Inflammatory macrophage treated with lipopolysaccharide for 1 hour (primary cell): ENCODE results near the gene PEMT.
A peak's percentile ranks its signal among the peaks of the same experiment; 100 is the strongest.

Source experiments
- DNase-seq, 2 donors: peaks; one replicate each; pipeline ENCODE4 v3.0.0-alpha.2; 2020 to 2022

The PEMT gene

DNA sequence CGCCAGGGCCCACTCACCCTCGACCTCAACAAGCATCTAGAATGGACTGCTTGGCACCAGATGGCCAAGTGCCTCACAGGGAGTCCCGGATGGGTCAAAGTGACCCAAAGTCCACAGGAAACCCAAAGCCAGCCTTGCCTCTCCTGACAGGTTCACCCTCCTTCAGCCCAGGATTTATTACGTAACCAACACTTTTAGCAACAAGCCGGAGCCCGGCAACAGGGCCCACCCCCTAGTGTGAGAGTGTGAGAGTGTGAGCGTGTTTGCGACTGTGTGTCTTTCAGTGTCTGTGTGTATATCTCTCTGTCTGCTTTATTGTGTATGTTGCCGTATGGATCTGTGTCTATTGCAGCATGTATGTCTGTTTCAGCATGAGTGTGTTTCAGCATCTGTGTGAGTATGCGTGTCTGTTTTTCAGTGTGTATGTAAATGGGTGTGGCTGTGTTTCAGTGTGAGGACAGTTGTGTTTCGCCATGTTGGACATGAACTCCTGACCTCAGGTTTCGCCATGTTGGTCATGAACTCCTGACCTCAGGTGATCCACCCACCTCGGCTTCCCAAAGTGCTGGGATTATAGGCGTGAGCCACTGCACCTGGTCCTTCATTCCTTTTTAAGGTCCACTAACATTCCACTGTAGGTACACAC is 13.7 kb upstream of the PEMT start:
- peak; percentile 3 to 23 for DNase-seq

GRCh38 chr17:17603895-17604225 is 12.4 kb upstream of the PEMT start:
- DNase-seq, result no peak

GRCh38 chr17:17603178-17603894 is 11.8 kb upstream of the PEMT start:
- DNase-seq, result no peak

DNA sequence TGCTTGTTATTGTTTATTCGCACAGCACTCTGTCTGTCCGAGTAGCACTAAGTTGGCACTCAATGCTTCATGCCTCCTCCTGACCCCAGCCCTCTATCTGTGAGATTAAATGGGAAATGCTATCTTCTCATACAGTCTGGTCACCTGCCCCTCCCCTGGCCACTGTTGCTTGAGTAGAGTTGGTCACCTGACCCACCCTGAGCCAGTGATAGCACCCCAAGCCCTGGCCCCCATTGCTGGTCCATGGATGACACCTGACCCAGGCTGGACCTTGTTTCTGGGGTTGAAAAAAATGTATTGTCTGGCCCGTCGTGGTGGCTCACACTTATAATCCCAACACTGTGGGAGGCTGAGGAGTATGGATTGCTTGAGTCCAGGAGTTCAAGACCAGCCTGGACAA is 8.5 kb upstream of the PEMT start:
- no peak for DNase-seq

- no peak for DNase-seq
Observed at GRCh38 chr17:17598003-17598402, 6.5 kb upstream of the PEMT start.

GRCh38 chr17:17595755-17596154 is 4.2 kb upstream of the PEMT start:
- DNase-seq, result no peak

DNA sequence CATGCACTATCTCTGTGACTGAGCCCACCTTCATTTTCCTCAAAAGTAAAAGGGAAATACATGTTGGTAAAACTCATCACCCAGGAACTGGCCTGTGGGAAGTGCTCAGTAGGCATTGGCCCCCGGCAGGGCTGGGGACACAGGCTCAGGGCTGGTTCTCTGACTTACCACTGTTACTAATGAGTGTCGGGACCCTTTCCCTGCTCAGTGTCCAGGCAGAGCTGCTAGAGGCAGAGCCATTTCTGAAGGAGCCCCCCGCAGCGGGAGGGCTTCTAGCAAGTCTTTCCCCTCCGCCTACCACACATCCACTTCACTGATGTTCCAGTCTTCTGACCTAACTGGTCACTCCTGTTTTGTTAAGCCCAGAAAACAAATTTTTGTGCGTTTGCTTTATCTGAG is 1.7 kb upstream of the PEMT start:
- no peak for DNase-seq

DNA sequence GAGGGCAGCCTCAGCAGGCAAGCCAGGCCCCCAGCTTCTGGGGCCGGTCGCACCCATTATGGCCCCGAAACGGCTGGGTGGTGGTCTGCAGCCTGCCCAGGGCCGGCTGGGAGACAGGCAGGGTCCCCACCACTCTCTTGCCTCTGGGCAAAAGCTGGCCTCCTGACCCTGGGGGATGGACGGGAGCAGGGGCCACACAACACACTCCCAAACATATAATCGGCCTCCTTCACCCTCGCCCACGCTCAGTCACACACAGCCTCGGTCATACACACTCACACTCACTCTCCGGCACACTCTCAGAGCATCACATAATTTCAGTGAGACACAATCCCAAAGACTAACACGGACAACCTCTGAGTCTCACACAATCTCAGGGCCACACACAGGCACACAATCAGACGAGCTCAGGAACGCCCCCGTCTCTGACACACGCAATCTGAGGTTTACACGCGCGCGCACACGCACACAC is 589 bp downstream of the PEMT start:
- DNase-seq, result no peak

- DNase-seq, result no peak
Observed at GRCh38 chr17:17590141-17590751, 1.3 kb downstream of the PEMT start.

DNA sequence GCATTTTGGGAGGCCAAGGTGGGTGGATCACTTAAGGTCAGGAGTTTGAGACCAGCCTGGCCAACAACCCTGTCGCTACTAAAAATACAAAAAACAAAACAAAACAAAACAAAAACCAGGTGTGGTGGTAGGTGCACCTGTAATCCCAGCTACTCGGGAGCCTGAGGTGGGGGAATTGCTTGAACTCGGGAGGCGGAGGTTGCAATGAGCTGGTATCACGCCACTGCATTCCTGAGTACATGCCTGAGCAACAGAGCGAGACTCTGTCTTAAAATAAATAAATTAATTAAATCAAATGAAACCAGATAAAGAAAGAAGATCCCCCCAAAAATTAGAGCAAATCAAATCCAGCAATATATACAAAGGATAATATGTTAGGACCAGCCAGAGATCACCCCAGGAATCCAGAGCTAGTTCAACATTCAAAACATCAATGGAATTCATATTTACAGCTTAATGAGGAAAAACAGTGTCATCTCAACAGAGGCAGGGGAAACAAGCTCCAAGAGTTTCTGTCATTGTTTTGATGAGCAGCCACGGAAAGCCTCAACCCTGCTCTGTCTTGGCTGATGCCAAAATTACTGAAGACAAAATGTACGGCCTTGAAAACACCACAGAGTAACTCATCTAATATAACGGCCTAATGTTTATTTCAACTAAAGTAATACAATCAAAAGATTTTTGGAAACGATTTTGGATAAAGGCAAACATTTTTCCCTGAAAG is 3.7 kb downstream of the PEMT start:
- no peak for DNase-seq

- DNase-seq, result no peak
Observed at GRCh38 chr17:17582372-17582771, 9.1 kb downstream of the PEMT start.

GRCh38 chr17:17581509-17581908 is 10.0 kb downstream of the PEMT start:
- DNase-seq, result no peak

DNA sequence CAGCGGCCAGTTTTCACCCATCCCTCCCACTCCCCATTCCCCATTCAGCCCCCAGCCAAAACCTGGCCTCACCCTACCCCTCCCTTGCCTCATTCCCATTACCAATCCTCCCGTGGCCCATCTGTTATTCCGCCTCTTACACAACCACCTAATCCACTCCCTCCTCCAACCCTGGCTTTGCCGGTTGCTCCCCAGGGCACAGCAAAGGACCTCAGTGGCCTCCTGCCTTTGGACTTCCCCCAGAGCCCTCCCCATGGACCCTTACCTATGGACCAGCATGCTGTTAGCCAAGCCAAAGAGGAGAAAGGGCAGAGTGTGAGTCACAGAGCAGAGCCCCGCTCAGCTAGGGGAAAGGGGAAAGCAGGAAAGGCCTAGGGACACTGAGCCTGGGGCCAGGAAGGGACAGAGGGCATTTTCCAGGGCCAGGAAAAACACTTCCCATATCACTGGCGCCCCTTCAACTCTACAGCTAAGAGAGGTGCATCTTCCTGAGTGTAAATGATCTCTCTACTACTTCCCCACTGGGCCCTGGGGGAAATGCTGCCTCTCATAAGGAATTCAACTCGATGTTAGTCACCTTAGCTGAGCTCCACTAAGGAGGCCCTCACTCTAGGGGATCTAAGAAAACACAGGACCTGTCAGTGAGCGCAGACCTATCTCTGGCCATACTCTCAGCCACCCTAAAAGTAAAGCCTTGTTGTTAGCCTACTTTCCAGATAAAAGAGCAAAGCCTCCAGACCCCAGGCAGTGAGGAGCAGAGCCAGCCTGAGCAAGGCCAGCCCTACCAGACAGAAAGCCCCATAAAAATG is 10.6 kb downstream of the PEMT start:
- no peak for DNase-seq

DNA sequence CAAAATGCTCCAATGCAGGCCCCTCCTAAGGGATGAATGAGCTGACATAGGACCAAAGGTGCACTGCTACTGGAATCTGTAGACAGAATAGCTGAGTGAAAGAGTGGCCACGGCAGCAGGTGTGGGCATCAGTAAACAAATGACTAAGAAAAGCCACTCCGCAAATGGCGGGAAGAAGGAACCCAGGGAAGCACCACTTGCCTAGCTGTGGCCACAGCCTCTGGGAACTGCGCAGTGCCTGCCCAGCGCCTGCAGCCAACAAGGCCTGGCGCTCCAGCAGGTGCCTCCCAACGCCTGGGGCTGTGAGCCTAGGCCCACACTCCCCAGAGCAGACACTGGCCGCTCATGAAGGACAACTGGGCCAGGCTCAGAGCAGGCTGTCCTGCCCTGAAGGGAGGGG is 11.8 kb downstream of the PEMT start:
- no peak for DNase-seq

DNA sequence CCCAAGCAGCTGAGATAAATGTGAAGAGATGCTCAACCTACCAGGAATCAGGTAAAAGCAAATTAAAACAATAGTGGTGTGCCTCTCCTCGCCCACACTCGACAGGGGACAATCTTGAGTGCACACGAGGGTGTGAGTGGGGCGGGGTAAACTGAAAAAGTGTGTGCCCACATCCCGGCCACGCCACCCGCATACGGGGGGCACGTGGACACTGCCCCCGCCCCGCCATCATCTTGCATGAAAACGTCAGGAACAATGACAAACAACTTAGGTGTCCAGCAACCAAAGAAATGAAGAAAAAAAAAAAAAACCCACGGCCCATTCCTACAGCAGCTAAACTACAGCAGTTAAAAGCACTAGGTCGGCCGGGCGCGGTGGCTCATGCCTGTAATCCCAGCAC is 14.1 kb downstream of the PEMT start:
- no peak for DNase-seq

GRCh38 chr17:17576772-17577234 is 14.7 kb downstream of the PEMT start:
- DNase-seq, result no peak

GRCh38 chr17:17575360-17576251 is 15.9 kb downstream of the PEMT start:
- no peak for DNase-seq

DNA sequence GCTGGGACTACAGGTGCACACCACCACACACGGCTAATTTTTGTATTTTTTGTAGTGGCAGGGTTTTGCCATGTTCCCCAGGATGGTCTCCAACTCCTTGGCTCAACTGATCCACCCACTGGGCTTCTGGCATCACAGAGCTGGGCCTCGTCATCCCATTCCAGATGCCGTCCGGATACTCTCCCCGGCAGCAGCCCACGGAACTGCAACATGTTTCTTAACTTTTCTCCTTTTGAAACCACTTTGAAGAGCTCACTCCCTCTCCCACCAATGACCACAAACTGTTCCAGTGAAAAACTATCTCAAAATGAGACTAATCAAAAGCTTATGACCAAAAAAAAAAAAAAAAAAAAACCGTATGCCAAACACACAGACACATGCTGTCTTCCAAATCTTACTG is 17.6 kb downstream of the PEMT start:
- no peak for DNase-seq

DNA sequence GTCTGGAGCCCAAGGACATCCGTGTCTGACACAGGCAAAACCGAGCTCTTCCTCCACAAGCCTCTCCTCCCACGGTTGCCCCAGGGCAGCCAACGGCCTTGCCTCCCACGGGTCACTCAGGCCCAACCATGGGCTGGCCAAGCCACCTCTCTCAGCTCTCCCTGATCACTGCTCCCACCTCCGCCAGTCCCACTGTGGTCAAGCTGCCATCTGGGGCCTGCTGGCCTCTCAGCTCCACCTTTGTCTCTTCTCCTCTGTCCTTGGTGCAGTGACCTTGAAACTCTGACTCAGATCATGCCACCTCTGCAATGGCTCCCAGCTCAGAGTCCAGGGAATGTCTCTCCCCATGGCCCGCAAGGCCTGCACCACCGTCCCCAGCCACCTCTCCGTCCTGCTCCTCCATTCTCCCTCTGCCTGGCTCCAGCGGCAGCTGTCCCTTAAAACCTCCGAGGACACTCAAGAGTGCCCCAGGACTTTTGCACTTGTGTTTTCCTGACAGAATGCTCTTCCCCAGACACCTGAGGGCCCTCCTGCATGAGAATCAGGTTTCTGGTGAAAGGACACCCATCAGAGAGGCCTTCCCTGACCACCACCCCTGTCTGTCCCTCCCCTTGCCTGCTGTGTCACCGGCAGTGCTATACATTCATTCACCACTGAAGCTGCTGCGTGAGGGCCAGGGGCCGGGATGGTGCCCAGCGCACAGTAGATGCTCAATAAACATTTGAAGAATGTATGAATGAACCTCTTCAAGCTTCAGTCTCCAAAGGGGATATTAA is 19.3 kb downstream of the PEMT start:
- DNase-seq, result no peak

DNA sequence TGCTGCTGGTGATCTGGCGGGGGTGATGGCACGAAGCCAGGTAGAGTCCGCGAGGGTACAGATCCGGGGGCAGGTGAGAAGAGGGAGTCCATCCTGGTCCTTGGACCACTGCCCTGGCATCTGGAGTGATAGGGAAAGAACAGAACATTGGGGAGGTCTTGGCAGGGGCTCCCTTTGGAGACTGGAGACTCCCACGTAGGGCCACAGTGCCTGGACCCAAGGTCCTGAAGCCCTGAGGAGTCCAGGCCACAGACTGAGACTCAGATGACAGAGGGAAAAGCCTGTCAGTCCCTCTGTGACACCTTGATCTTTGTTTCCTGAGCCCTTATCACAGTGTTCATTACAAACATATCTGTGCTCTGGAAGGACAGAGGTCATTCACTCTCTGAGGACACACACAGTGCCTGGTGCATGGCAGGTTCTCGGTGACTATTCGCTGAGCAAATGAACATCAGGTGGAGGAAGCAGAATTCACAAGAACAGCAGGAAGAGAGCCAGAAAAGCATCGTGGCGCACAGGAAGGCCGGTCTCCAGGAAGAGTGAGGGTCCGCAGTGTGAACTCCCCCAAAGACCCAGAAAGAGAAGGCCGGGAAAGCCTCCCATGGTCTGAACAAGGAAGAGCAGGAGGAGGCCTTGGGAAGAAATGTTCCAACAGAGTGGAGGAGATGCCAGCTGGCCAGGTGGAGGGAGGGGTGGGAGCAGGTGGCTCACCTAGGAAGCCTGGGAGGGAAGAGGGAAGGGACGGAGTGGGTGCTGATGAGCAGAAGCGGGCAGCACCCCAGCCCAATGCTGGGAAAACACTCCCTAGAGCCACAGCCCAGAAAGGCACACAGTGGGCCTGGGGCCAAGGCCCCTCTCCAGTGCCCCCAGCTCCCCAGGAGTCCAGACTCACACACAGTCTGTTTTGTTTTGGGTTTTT is 20.5 kb downstream of the PEMT start:
- no peak for DNase-seq
